Aorta (tissue), 5 donors: Measurements from ENCODE around the gene AGAP1. TPM values are rescaled to one million over a fixed set of nuclear protein-coding genes. Genes with fewer than 3 reads are reported as not detected.

ENCODE experiments used
- ATAC-seq: fragments of 200-7000 bp; cut with Tn5 transposase; one replicate; pipeline ENCODE4 v1.9.1; 2022; ENCODE audit warnings: moderate library complexity; ENCODE audit not compliant: low FRiP score
- DNase-seq, 2 donors: peaks; one replicate each; pipeline ENCODE4 v3.0.0-alpha.2; 2020
- H3K27ac ChIP-seq, 2 donors: one replicate each; pipeline ENCODE4 v1.5.1; 2013; ENCODE audit warnings: low read length in 2 of 2, mild to moderate bottlenecking in 2 of 2, moderate library complexity in 2 of 2, control low read depth in 1 of 2, inconsistent platforms in 1 of 2, low read depth in 1 of 2
- H3K27me3 ChIP-seq, 2 donors: one replicate each; pipeline ENCODE4 v1.6.1; 2013; ENCODE audit warnings: control low read depth in 1 of 2, low read length in 1 of 2, mild to moderate bottlenecking in 1 of 2, moderate library complexity in 1 of 2; ENCODE audit not compliant: insufficient read depth in 2 of 2, control insufficient read depth in 1 of 2
- H3K36me3 ChIP-seq, 2 donors: one replicate each; pipeline ENCODE4 v1.6.1; 2013; ENCODE audit warnings: control low read depth in 1 of 2, low read length in 1 of 2, mild to moderate bottlenecking in 1 of 2; ENCODE audit not compliant: insufficient read depth in 2 of 2, control insufficient read depth in 1 of 2
- H3K4me1 ChIP-seq, 2 donors: one replicate each; pipeline ENCODE4 v1.6.1; 2013; ENCODE audit warnings: low read length in 2 of 2, control low read depth in 1 of 2, mild to moderate bottlenecking in 1 of 2, moderate library complexity in 1 of 2; ENCODE audit not compliant: insufficient read depth in 2 of 2, control insufficient read depth in 1 of 2
- H3K4me3 ChIP-seq, 2 donors: one replicate each; pipeline ENCODE4 v1.5.1; 2013; ENCODE audit warnings: low read length in 2 of 2, control low read depth in 1 of 2, mild to moderate bottlenecking in 1 of 2
- H3K9me3 ChIP-seq: one replicate; pipeline ENCODE4 v1.6.1; 2013; ENCODE audit warnings: mild to moderate bottlenecking, low read length; ENCODE audit not compliant: control insufficient read depth
- WGBS, 2 donors: extraction: QIAGEN DNeasy Blood & Tissue Kit; methylation state at CpG; one replicate each; pipeline ENCODE4 v1.1.7; 2013; 5-methylcytosine and 5-hydroxymethylcytosine counted together
- intact Hi-C, 2 donors: fragments of 100-400 bp; cut with DNase I; formaldehyde crosslinking; loops; one replicate each; pipeline versions ENCODE4 v1.14.2 to v1.15.0; 2022
- polyA plus RNA-seq, 2 donors: library from polyadenylated mRNA; stranded (reverse); fragments of 200-250 nt; gene quantifications; one replicate each; pipeline ENCODE4 v1.2.3, GENCODE V29; 2013
- total RNA-seq, 2 donors: library from RNA; stranded (reverse); fragmentation: NEBNext Ultra II Directional; extraction: Animal tissue kit (Norgen Biotek cat#: 25700); gene quantifications; one replicate each; pipeline ENCODE4 v1.2.1, GENCODE V29; 2021
- donor health status: healthy with polysubstance abuse.
- donor health status: Bipolar disorder and iron deficiency.
- donor health status: DM: no; HTN: no; CAD: no.
- donor health status: DM: no; HTN: no; CAD: no.
- donor health status: DM: yes; HTN: yes; CAD: no.

The AGAP1 gene
- total and polyA plus RNA-seq, 4 donors: 3.0 to 32.7 (median 12.7) TPM

DNA sequence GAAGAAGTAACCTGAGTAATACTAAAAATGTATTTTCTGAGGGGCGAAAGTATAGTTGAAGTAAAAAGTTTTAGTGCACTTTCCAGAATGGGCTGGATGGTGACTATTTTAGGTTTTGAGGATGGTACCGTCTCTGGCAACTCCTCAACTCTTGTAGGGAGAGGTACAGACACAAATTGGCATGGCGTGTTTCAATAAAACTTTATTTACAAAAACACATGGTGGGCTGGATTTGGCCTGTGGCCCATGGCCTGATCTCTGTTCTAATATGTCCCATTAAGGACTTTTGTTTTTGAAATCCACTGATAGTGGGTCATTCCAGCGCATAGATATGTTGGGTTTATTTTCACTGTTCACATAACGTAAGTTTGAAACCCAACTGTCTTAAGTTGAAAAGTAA is 132.8 kb downstream of the AGAP1 start:
- WGBS, 2 donors: 98 to 99% methylated on average over 5 of the region's 5 CpGs
- Histone ChIP-seq H3K27ac (no peak overlapping the region), H3K9me3 (no peaks in the 10 kb centered on the region), H3K4me3 (no peak overlapping the region), H3K27me3 (no peaks in the 10 kb centered on the region), H3K4me1 (peaks cover 0 to 2% of the 10 kb centered on the region in 2 donors), H3K36me3 (no peaks in the 10 kb centered on the region)
- DNase-seq (no peak), ATAC-seq (no peak)
- intact Hi-C loops: no loop called here

DNA sequence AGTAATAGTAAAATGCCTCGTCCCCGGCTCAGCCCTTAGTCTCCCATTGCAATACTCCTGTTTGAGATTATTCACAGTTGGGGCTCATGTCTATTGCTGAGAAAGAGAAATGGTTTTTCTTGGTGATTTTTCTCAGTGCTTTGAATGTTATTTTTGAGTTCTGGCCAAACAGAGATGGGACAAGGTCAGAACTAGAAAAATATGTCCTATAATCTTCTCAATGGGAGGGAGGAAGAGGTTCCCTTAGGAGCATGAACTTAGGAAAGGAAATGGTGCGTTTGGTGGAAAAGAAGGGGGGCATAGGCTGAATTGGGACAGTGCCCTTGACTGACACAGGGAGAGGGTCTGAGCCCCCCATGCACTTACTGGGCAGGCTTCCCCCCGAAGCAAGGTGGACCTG is 133.8 kb downstream of the AGAP1 start:
- Histone ChIP-seq H3K27ac (no peak overlapping the region), H3K36me3 (no peaks in the 10 kb centered on the region), H3K4me3 (no peak overlapping the region), H3K4me1 (peaks cover 0 to 2% of the 10 kb centered on the region in 2 donors), H3K27me3 (no peaks in the 10 kb centered on the region), H3K9me3 (no peaks in the 10 kb centered on the region)
- DNase-seq: no peak
- intact Hi-C loops: no loop called here
- ATAC-seq: no peak
- WGBS, 2 donors: 38 to 47% methylated on average over 4 of the region's 4 CpGs

DNA sequence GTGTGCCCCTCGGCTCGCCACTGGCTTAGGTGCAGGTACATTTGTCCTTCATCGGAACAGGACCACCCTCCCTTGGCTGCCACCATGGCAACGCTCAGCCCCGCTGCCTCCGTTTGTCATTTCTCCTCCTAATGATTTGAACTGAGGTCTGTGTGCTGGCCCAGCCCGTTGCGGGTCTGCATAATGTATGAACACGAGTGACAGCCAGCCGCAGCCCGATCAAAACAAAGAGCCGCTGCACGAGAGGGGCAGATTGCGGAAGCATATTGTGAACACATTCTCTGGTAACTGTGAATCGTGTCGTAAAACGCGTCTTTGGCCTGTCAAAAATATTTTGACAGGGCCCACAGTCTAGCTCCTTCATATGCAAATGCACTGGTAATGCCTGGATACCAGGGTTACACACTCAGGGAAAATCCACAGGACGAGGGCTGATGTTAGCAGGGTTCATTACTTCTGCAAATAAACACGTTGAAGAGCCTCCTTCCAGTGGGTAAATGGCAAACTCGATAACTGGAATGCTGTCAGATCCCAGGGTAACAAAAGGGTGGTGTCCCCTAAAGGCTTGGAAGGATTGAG is 137.0 kb downstream of the AGAP1 start:
- no peak for DNase-seq
- WGBS, 2 donors: 75 to 78% methylated on average over 21 of the region's 21 CpGs
- no peak overlapping the region for H3K27ac ChIP-seq
- H3K27me3 ChIP-seq: no peaks in the 10 kb centered on the region
- peaks cover 0 to 2% of the 10 kb centered on the region in 2 donors for H3K4me1 ChIP-seq
- H3K36me3 ChIP-seq: no peaks in the 10 kb centered on the region
- H3K9me3 ChIP-seq: no peaks in the 10 kb centered on the region
- H3K4me3 ChIP-seq: no peak overlapping the region
- intact Hi-C loops: no loop called here
- no peak for ATAC-seq

DNA sequence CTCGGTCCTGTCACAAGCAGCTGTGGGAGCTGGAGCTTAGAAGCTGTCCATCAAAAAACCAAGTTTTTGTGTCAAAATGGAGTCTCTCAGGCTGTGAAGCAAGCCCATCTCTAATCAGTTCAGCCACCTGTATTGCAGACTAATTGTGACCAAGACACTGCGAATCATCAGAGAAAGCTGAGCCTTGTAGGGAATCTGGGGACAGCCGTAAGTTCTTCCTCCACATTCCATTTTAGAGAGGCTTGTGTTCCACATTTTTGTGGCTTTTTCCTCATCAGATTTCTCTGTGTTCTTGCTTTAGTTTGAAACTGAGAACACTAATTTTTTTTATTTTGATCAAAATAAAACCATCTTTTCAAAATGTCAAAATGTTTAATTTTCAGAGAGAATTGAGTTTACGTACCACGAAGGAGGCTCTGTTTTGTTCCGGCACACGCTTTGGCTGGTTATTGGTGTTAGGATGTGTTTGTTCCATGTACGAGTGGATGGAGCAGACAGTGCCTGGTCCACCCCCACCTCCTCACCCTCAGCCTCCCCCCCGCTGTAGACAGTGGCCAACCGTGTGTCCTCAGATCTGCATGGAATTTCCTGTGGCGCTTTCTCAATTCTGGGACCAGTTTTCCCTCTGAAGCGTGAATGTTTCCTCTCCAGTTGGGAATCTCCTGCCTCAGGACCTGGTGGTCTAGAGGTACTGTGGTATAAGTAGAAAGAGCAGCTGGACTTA is 140.8 kb downstream of the AGAP1 start:
- no peak overlapping the region for H3K27ac ChIP-seq
- H3K9me3 ChIP-seq: no peaks in the 10 kb centered on the region
- DNase-seq (no peak), ATAC-seq (no peak)
- intact Hi-C loops: no loop called here
- no peak overlapping the region for H3K4me3 ChIP-seq
- no peaks in the 10 kb centered on the region for H3K36me3 ChIP-seq
- WGBS, 2 donors: 82 to 85% methylated on average over 12 of the region's 12 CpGs
- no peaks in the 10 kb centered on the region for H3K4me1 ChIP-seq
- no peaks in the 10 kb centered on the region for H3K27me3 ChIP-seq

DNA sequence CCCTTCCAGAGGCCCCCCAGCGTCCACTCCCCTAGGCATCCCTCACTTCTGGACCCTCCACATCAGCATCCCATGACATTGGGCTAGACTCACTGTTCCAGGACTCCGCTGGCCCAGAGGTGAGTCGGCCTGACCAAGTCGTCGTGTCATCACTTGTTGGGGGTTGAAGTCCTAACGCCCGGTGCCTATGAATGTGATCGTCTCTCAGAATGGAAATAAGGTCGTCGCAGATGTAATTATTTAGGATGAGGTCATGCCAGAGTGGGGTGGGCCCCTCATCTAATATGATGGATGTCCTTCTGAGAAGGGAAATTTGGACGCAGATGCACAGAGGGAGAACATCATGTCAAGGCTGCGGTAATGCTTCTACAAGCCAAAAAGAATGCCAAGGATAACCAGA is 142.7 kb downstream of the AGAP1 start:
- WGBS, 2 donors: 87 to 90% methylated on average over 12 of the region's 12 CpGs
- Histone ChIP-seq H3K4me3 (no peak overlapping the region), H3K9me3 (no peaks in the 10 kb centered on the region), H3K4me1 (no peaks in the 10 kb centered on the region), H3K36me3 (no peaks in the 10 kb centered on the region), H3K27me3 (no peaks in the 10 kb centered on the region), H3K27ac (no peak overlapping the region)
- ATAC-seq: no peak
- intact Hi-C loops: no loop called here
- DNase-seq: no peak

DNA sequence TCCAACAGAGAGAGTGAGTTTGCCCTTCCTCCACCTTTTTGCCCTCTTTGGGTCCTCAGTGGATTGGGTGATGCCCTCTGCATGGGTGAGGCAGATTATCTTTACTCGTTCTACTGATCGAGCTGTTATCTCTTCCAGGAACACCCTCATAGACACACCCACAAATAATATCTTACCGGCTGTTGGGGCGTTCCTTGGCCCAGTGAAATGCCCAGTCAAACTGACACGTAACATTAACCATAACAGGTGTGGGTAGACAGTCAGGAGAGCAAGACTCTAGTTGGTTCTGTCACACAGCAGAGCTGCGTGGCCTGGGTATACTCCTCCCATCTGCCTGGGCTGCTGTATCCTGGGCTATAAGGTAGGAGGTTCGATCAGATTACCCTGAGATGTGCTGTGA is 144.1 kb downstream of the AGAP1 start:
- H3K27ac ChIP-seq: peak overlapping the region in 1 of 2 donors; percentile 12
- no peak for DNase-seq

DNA sequence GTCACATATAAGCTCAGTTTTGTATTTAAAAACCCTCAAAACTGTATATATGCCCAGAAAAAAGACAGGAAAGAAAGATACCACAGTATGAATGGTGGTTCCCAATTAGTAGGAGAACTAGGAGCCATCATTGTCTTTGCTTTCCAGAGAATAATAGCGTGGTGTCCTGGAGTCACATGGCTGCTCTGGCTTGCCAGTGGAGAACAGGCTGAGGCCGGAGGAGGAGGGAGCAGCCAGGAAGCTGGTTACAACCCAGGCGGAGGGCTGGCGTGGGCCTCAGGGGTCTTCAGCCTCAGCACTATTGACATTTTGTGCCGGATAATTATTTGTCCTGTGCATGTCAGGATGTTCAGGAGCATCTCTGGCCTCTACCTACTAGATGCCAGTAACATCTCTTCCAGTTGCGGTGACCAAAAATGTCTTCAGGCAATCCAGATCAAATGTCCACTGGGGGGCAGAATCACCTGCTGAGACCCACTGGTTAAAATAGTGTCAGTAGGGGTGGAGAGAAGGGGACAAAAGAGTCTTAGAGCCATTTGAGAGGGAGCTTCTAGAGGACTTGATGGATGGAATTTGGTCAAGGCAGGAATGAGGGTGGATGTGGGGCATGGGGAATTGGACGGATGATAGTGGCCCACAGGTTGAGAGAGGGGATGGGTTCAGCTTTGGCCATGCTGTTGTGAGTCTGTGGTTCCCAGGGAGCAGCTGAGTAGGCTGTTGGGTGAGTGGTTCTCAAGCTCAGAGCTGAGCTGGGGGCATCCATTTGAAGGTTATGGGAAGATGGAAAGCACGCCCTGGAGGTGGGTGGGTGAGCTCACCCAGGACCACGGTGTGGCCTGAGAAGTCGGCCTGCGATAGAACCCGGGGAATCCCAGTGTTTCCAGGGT is 144.9 kb downstream of the AGAP1 start:
- intact Hi-C loops: no loop called here
- Histone ChIP-seq H3K27me3 (no peaks in the 10 kb centered on the region), H3K4me3 (no peak overlapping the region), H3K9me3 (no peaks in the 10 kb centered on the region), H3K4me1 (no peaks in the 10 kb centered on the region), H3K36me3 (no peaks in the 10 kb centered on the region), H3K27ac (peak overlapping the region in 1 of 2 donors; percentile 4)
- WGBS, 2 donors: 71 to 73% methylated on average over 12 of the region's 12 CpGs
- ATAC-seq (no peak), DNase-seq (no peak)

More for the DNA sequence above, 144.1 kb downstream of the AGAP1 start:
- WGBS, 2 donors: 84 to 85% methylated on average over 7 of the region's 7 CpGs
- no peaks in the 10 kb centered on the region for H3K27me3 ChIP-seq
- ATAC-seq: no peak
- H3K9me3 ChIP-seq: no peaks in the 10 kb centered on the region
- H3K4me1 ChIP-seq: no peaks in the 10 kb centered on the region
- intact Hi-C loops: no loop called here
- H3K36me3 ChIP-seq: no peaks in the 10 kb centered on the region
- H3K4me3 ChIP-seq: no peak overlapping the region

DNA sequence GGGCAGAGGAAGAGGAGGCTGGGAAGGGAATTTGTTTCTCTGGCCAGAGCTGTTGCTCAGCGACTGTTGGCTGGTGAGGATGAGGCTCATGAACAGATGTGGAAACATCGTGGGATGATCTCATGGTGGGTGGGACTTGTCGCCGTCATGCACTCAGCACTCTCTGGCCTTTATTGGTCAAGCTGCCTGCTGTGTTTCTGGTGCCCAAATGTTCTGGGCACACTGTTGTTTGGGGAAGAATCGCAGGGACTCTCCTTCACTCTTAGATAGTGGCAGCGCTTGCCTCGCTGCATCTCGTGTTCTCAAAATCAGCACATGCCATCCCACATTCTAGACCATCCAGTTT is 145.6 kb downstream of the AGAP1 start:
- Histone ChIP-seq H3K4me3 (no peak overlapping the region), H3K27me3 (no peaks in the 10 kb centered on the region), H3K9me3 (no peaks in the 10 kb centered on the region), H3K27ac (no peak overlapping the region), H3K36me3 (no peaks in the 10 kb centered on the region), H3K4me1 (no peaks in the 10 kb centered on the region)
- intact Hi-C loops: no loop called here
- WGBS, 2 donors: 26 to 35% methylated on average over 8 of the region's 8 CpGs
- ATAC-seq (peak; percentile 91), DNase-seq (peak; percentile 85 to 88)
